Stimulated activated CD4-positive, alpha-beta T cell treated with anti-CD3 and anti-CD28 coated beads, Interleukin-15, amount 100 ng/mL, for 48 hours (primary cell): ENCODE data around the gene GAB1.

ENCODE experiments used
- DNase-seq, 2 donors: peaks; one replicate each; pipeline ENCODE4 v3.0.0-alpha.2; 2020; ENCODE audit warnings: low read depth in 2 of 2

Gene GAB1

GRCh38 chr4:143489106-143489505 lies 152.4 kb downstream of the GAB1 start:
- DNase-seq, result no peak

GRCh38 chr4:143498021-143498420 lies 161.3 kb downstream of the GAB1 start:
- DNase-seq, result no peak

GRCh38 chr4:143502231-143502630 lies 165.6 kb downstream of the GAB1 start:
- DNase-seq, result no peak

GRCh38 chr4:143506031-143506430 lies 169.4 kb downstream of the GAB1 start:
- DNase-seq, result no peak

GRCh38 chr4:143511906-143512305 lies 175.2 kb downstream of the GAB1 start:
- DNase-seq, result no peak

GRCh38 chr4:143512978-143513313 lies 176.3 kb downstream of the GAB1 start:
- no peak for DNase-seq

- peak; percentile 93 to 95 for DNase-seq
Observed at GRCh38 chr4:143513314-143514168, 176.9 kb downstream of the GAB1 start, which contains the start of gene SMARCA5. TSS of gene SMARCA5 (plus strand) at chr4:143513702. CDS start at chr4:143513925, 223 bp downstream.

- no peak for DNase-seq
Observed at GRCh38 chr4:143514169-143514495, 177.5 kb downstream of the GAB1 start.

- DNase-seq, result peak in 1 of 2 donors; percentile 7
Observed at GRCh38 chr4:143514497-143514896, 177.8 kb downstream of the GAB1 start.

GRCh38 chr4:143514901-143515300 lies 178.2 kb downstream of the GAB1 start:
- DNase-seq, result no peak

- DNase-seq, result no peak
Observed at GRCh38 chr4:143515905-143516304, 179.2 kb downstream of the GAB1 start.

- DNase-seq, result no peak
Observed at GRCh38 chr4:143517764-143518163, 181.1 kb downstream of the GAB1 start.
